ENCODE data around the gene TBC1D20. TPM values are rescaled to one million over a fixed set of nuclear protein-coding genes. Genes with fewer than 3 reads are reported as not detected.
"Not testable (repeated sequence)": the region's sequence is repeated elsewhere in the genome, so short reads cannot be mapped to it uniquely, and the experiment has no call there.

Gene TBC1D20, protein sequence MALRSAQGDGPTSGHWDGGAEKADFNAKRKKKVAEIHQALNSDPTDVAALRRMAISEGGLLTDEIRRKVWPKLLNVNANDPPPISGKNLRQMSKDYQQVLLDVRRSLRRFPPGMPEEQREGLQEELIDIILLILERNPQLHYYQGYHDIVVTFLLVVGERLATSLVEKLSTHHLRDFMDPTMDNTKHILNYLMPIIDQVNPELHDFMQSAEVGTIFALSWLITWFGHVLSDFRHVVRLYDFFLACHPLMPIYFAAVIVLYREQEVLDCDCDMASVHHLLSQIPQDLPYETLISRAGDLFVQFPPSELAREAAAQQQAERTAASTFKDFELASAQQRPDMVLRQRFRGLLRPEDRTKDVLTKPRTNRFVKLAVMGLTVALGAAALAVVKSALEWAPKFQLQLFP
- 10 to 100 TPM; 32.5 to 47.6 (median 44.2) TPM for total RNA-seq
- 29.6 TPM for total RNA-seq (2013)

- intact Hi-C loops (cut with micrococcal nuclease): loop anchor here (1.0 to 5.0 kb wide), 2 partner anchors 55 to 110 kb away; no protein-coding TSS in a partner anchor
- WGBS (ENCODE audit: insufficient coverage): under 1% methylated on average over 79 of the region's 80 CpGs
- no peaks in the 10 kb centered on the region for H3K9me3 Mint-ChIP-seq
These were observed at the start of gene TBC1D20 for GRCh38 chr20:462199-462991. TBC1D20 (minus strand) TSS chr20:462533; CDS start chr20:462405, 128 bp downstream.

GRCh38 chr20:510328-511057, 48.2 kb upstream of the TBC1D20 start:
- Mint-ChIP-seq H3K4me1 (peaks cover 50 to 51% of the 10 kb centered on the region in 2 donors), H3K27ac (peak overlapping the region in 1 of 2 donors; percentile 10)
- H3K27me3 ChIP-seq (ENCODE audit: control insufficient read depth, insufficient read depth, low read length); H3K4me3 ChIP-seq (ENCODE audit: low read length); H3K9me3 Mint-ChIP-seq; H3K27me3 Mint-ChIP-seq (ENCODE audit: low read depth in 2 of 2); ATAC-seq; intact Hi-C loops (cut with micrococcal nuclease); H3K27ac ChIP-seq (ENCODE audit: low read length); H3K9me3 ChIP-seq (ENCODE audit: control insufficient read depth, insufficient read depth, low read length); H3K36me3 Mint-ChIP-seq; H3K4me1 ChIP-seq (ENCODE audit: control insufficient read depth, insufficient read depth, low read length); DNase-seq; H3K4me3 Mint-ChIP-seq: not testable (repeated sequence)
- WGBS (ENCODE audit: insufficient coverage): 93% methylated on average over 3 of the region's 9 CpGs
- peaks cover 21% of the 10 kb centered on the region for H3K36me3 ChIP-seq (ENCODE audit: control insufficient read depth, insufficient read depth, low read length)

More at GRCh38 chr20:462199-462991, at the start of gene TBC1D20:
- Mint-ChIP-seq H3K4me3 (peak within 1 kb of the TSS; percentile 97), H3K27me3 (ENCODE audit: low read depth in 2 of 2) (peaks cover 5 to 8% of the 10 kb centered on the region in 2 donors), H3K36me3 (no peaks in the 10 kb centered on the region), H3K4me1 (peaks cover 32 to 45% of the 10 kb centered on the region in 2 donors), H3K27ac (peak within 1 kb of the TSS; percentile 90 to 92)
- Histone ChIP-seq H3K27me3 (ENCODE audit: control insufficient read depth, insufficient read depth, low read length) (no peaks in the 10 kb centered on the region), H3K27ac (ENCODE audit: low read length) (peak within 1 kb of the TSS; percentile 79), H3K9me3 (ENCODE audit: control insufficient read depth, insufficient read depth, low read length) (no peaks in the 10 kb centered on the region), H3K4me1 (ENCODE audit: control insufficient read depth, insufficient read depth, low read length) (peaks cover 18% of the 10 kb centered on the region), H3K36me3 (ENCODE audit: control insufficient read depth, insufficient read depth, low read length) (no peaks in the 10 kb centered on the region), H3K4me3 (ENCODE audit: low read length) (peak within 1 kb of the TSS; percentile 81)
- TF ChIP-seq CTCF (IDR thresholded peaks at IDR 0.05): no peak
- DNase-seq (peak; percentile 85 to 96), ATAC-seq (peak; percentile 93 to 99 (median 96))

DNA sequence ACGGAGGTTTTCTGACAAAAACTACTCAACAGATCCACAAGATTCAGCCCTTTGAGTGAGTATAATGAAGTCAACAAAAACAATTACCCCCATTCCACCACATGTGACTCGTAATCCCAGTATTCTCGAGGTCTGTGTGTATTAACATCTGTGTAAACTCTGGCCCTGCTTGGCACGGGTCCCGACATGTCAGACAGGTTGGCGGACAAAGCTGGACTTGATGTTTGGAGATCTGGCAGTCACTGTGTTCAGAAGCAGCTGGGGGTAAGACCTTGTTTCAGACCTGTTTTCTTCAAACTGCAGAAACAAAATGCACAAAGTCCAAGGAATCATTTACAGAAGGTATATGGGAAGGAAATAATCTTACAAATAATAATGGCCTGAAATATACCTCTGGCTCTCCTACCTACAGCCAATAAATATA, 46.0 kb upstream of the TBC1D20 start:
- H3K9me3 Mint-ChIP-seq; intact Hi-C loops (cut with micrococcal nuclease); DNase-seq; H3K27me3 ChIP-seq (ENCODE audit: control insufficient read depth, insufficient read depth, low read length); H3K4me3 Mint-ChIP-seq; H3K9me3 ChIP-seq (ENCODE audit: control insufficient read depth, insufficient read depth, low read length); H3K27me3 Mint-ChIP-seq (ENCODE audit: low read depth in 2 of 2); H3K36me3 Mint-ChIP-seq; H3K27ac ChIP-seq (ENCODE audit: low read length); H3K4me3 ChIP-seq (ENCODE audit: low read length); H3K4me1 ChIP-seq (ENCODE audit: control insufficient read depth, insufficient read depth, low read length); ATAC-seq: not testable (repeated sequence)
- Mint-ChIP-seq H3K27ac (peak overlapping the region in 1 of 2 donors; percentile 27), H3K4me1 (peaks cover 32 to 33% of the 10 kb centered on the region in 2 donors)
- WGBS (ENCODE audit: insufficient coverage): 100% methylated on average over 1 of the region's 6 CpGs
- peaks cover 33% of the 10 kb centered on the region for H3K36me3 ChIP-seq (ENCODE audit: control insufficient read depth, insufficient read depth, low read length)

DNA sequence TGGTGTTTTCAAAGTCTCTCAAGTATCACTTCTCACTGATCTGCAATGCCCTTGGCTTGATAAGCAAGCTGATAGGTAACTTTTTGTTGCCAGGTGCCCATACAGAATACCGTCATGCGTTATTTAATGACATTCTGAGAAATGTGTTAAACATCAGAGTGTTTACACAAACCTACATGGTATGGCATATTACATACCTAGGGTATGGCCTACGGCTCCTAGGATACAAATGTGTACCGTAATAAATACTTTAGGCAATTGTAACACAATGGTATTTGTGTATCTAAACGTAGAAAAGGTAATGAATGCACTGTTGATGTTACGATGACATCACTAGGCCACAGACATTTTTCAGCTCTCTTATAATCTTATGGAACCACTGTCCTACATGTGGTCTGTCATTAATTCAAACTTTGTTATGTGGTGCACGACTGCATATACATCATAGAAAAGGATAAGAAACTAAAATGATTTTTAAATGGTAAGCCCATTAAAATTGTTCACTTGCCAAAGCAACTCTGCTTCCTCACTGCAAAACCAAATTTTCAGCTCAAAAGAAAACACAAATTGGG, 45.5 kb upstream of the TBC1D20 start:
- H3K4me1 ChIP-seq (ENCODE audit: control insufficient read depth, insufficient read depth, low read length): no peaks in the 10 kb centered on the region

More for the DNA sequence above, 45.5 kb upstream of the TBC1D20 start:
- intact Hi-C loops (cut with micrococcal nuclease): no loop called here
- Histone ChIP-seq H3K27me3 (ENCODE audit: control insufficient read depth, insufficient read depth, low read length) (no peaks in the 10 kb centered on the region), H3K27ac (ENCODE audit: low read length) (no peak overlapping the region), H3K9me3 (ENCODE audit: control insufficient read depth, insufficient read depth, low read length) (no peaks in the 10 kb centered on the region), H3K36me3 (ENCODE audit: control insufficient read depth, insufficient read depth, low read length) (peaks cover 38% of the 10 kb centered on the region), H3K4me3 (ENCODE audit: low read length) (no peak overlapping the region)
- DNase-seq (no peak), ATAC-seq (no peak)
- H3K9me3 Mint-ChIP-seq: no peaks in the 10 kb centered on the region
- no peak for TF ChIP-seq CTCF (IDR thresholded peaks at IDR 0.05)
- no peak overlapping the region for H3K4me3 Mint-ChIP-seq
- H3K36me3 Mint-ChIP-seq: peaks cover 7% of the 10 kb centered on the region
- WGBS (ENCODE audit: insufficient coverage): 98% methylated on average over 6 of the region's 7 CpGs
- no peaks in the 10 kb centered on the region for H3K27me3 Mint-ChIP-seq (ENCODE audit: low read depth in 2 of 2)
- H3K4me1 Mint-ChIP-seq: peaks cover 27 to 28% of the 10 kb centered on the region in 2 donors
- H3K27ac Mint-ChIP-seq: no peak overlapping the region

Data from natural killer cell (primary cell).